ENCODE measurements around the gene TRMT61A.

Gene TRMT61A

GRCh38 chr14:103563226-103563620, 34.2 kb downstream of the TRMT61A start:
- no peak for DNase-seq (ENCODE audit: low read depth in 3 of 3)

DNA sequence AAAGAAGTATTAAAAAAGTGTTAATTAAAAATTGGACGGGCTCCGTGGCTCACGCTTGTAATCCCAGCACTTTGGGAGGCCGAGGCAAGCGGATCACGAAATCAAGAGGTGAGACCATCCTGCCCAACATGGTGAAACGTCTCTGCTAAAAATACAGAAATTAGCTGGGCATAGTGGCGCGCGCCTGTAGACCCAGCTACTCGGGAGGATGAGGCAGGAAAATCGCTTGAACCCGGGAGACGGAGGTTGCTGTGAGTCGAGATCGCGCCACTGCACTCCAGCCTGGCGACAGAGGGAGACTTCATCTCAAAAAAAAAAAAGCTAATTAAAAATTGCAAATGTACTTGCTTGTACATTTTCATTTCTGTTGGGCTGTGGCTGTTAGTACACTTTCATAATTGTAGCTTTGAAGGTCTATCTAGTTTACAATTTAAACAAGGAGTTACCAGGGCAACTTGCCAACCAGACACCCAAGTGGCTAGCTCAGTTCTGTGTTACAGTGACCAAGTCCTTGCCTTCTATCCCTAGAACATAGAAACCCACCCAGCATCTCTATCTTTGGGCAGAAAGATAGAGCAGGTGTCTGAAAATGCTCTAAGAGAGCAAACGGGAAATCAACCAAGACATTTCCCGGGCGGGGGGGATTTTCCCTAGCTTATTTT, 35.0 kb downstream of the TRMT61A start:
- no peak for DNase-seq (ENCODE audit: low read depth in 3 of 3)

- no peak for DNase-seq (ENCODE audit: low read depth in 3 of 3)
Observed at GRCh38 chr14:103568952-103569351, 40.0 kb downstream of the TRMT61A start.

GRCh38 chr14:103569408-103569807, 40.4 kb downstream of the TRMT61A start:
- DNase-seq (ENCODE audit: low read depth in 3 of 3), result no peak

- DNase-seq (ENCODE audit: low read depth in 3 of 3), result no peak
Observed at GRCh38 chr14:103574104-103574503, 45.1 kb downstream of the TRMT61A start.

DNA sequence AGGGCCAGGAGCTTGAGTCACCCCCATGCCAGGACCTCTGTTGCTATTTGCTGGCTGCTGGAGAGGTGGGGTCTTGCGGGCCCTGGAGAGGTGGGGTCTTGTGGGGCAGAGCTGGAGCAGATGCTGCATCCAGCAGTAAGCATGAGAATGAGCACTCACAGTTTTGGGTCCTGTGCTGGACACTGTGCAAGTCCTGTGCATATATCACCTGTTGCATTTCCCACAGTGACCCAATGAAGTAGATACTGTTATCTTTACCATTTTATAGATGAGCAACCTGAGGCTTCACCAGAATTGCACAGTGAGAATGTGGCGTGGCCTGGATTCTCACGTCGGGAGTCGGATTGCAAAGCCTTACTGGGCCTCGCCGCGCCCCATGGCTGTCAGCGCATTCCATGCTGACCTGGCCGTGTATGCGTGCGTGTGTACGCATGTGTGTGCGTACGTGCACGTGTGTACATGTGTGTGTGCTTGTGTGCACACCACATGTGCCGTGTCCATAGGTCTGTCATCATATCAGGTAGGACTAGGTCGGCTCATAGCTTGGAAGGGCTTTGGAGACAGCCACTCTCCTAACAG, 45.8 kb downstream of the TRMT61A start:
- DNase-seq (ENCODE audit: low read depth in 3 of 3), result no peak

GRCh38 chr14:103576371-103577024, 47.5 kb downstream of the TRMT61A start:
- DNase-seq (ENCODE audit: low read depth in 3 of 3), result no peak

GRCh38 chr14:103578401-103579075, 49.5 kb downstream of the TRMT61A start:
- no peak for DNase-seq (ENCODE audit: low read depth in 3 of 3)

- DNase-seq (ENCODE audit: low read depth in 3 of 3), result no peak
Observed at GRCh38 chr14:103581206-103581605, 52.2 kb downstream of the TRMT61A start.

- DNase-seq (ENCODE audit: low read depth in 3 of 3), result no peak
Observed at GRCh38 chr14:103581954-103582703, 53.1 kb downstream of the TRMT61A start.

- no peak for DNase-seq (ENCODE audit: low read depth in 3 of 3)
Observed at GRCh38 chr14:103584326-103584915, 55.4 kb downstream of the TRMT61A start.
